HG03135 (cell line): Measurements from ENCODE around the gene CHPT1.
A peak's percentile ranks its signal among the peaks of the same experiment; 100 is the strongest.
"Not testable (repeated sequence)": the region's sequence is repeated elsewhere in the genome, so short reads cannot be mapped to it uniquely, and the experiment has no call there.

ENCODE experiments used
- ATAC-seq: cut with Tn5 transposase; IDR thresholded peaks from one replicate; pipeline ENCODE4 v1.9.1; 2021; ENCODE audit warnings: mild to moderate bottlenecking, moderate library complexity; ENCODE audit not compliant: unreplicated experiment

Gene CHPT1

DNA sequence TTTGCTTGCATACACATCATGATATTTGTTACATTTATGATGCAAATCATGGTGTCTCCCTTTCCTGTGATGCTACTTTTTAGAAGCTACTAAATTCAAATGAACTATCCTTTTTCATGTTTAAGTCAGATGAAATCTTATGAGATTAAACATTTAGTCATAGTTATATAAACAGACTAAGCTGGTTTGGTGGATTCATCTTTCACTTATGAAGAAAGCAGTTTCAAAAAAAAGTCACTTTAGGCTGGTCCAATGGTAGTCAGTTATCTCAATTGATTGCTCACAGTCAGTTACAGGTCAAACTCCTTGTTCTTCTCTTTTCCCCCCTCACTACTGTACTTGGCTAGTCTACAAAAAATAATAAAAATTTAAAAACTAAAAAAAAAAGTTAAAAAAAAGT, 22.1 kb downstream of the CHPT1 start:
- no peak for ATAC-seq

DNA sequence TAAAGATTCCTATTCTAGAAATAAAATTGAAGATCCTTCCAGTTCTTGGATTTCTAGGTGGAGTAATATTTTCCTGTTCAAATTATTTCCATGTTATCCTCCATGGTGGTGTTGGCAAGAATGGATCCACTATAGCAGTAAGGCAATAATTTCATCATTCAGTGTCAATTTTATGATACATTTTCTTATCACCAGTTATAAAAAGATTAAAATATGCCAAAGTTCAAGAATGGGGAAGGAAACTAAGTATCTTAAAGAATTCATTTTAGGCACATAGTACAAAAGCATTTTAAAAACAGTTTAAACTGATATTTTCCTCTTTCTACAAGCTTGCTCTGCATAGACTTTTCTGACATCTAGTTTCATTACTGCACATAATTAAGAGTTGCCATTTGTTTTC, 22.7 kb downstream of the CHPT1 start:
- ATAC-seq, result no peak

DNA sequence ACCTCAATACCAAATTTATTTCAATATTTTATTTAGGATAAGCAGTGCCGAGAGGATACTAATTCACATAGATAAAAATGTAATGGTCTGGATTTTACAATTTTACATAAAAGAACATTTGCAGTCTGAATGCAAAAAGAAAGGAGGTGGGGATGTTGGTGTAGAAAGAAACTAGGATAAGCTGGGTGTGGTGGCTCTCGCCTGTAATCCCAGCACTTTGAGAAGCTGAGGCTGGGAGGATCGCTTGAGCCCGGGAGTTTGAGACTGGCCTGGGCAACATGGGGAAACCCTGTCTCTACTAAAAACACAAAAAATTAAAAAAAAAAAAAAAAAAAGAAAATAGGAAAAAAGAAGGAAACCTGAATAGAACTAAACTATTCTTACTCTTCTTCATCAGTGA, 25.0 kb downstream of the CHPT1 start:
- no peak for ATAC-seq

DNA sequence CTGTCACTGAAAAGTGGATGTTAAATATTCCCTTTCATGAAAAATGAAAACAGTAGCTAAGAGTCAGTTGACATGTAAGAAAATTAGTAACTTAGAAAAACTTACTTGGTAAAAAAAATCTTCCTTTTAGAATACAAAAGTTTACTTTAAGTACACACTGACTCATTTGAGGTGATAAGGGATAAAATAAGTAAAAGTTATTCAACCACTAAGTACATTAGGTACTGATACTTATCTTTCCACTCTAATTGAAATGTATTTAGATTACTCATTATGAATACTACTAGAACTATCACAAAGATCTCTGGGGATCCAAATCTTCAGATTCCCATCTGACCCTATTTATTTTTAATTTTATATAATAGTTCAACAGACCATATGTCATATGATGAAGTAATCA, 29.7 kb downstream of the CHPT1 start:
- no peak for ATAC-seq

DNA sequence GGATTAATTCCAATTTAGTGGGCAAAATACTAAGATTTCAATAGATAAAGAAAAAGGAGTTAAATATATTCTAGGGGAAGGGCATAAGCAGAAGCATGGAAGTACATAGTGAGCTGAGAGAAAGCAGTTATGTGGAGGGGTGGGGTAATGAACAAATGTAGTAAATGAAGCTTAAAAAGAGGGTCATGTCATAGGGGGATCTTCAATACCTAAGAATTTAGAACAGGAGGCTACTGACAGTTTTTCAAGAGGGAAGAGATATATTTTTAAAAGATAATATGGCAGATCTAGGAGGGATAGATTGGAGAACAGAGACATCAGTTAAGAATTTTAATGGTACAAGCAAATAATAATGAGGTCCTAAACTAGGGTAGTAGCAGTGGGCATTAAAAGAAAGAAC, 32.4 kb downstream of the CHPT1 start:
- no peak for ATAC-seq

DNA sequence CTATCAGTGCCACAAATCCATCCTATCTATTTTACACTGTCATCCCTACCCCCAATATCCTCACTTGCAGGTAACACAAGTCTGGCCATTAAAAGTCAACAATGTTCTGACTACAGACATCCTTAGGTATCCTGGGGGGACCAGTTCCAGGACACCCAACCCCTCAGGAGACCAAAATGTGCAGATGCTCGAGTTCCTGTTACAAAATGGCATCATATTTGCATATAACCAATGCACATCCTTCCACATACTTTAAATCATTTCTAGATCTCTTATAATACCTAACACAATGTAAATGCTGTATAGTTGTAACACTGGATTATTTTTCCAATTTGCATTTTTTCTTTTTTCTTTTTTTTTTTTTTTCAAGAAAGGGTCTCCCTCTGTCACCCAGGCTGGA, 34.9 kb downstream of the CHPT1 start:
- ATAC-seq, result no peak

DNA sequence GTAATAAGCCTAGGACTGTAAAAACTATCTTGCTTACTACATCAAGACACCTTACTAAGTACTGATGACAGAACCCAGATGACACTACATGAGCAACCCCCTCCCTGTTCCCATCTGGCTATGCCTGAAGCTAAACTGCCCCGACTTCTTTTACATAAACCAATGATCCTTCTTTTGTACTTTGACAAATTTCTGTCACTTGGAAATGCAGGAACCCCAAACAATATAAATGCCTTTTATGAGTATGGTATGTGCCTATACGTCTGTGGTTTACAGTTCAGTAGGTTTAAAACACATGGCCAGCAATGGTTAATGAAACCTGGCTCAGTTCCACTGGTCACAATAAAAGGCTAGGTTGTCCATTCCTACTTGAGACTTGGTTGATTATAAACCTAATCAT, 35.7 kb downstream of the CHPT1 start:
- peak; percentile 74 for ATAC-seq

DNA sequence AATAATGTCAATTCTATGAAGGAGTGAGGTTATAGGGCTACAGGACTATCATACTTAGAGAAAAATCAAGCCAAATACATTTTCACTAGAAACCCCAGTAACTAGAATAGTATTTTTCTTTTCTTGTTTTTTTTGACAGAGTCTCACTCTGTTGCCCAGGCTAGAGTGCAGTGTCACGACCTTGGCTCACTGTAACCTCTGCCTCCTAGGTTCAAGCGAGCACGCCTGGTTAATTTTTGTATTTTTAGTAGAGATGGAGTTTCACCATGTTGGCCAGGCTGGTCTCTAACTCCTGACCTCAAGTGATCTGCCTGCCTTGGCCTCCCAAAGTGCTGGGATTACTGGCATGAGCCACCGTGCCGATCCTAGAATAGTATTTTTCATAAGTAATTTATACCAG, 37.0 kb downstream of the CHPT1 start:
- not testable (repeated sequence) for ATAC-seq

DNA sequence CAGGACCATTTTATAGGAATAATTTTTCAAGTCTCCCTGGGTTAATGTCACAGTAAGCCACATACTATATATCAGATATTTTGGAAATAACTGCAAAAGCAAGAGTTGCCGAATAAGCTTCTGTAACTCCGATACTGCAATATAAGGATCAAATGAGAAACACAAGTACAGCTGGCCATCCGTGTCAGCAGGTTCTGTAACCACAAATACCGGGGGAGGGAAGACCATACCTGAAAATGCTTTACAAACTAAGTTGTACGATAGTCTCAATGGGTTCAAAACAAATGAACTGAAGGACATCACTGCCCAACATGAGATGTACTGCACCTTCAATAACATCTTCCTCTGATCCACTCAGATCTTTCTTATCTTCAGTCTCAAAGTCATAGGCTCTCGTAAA, 40.0 kb downstream of the CHPT1 start:
- no peak for ATAC-seq

DNA sequence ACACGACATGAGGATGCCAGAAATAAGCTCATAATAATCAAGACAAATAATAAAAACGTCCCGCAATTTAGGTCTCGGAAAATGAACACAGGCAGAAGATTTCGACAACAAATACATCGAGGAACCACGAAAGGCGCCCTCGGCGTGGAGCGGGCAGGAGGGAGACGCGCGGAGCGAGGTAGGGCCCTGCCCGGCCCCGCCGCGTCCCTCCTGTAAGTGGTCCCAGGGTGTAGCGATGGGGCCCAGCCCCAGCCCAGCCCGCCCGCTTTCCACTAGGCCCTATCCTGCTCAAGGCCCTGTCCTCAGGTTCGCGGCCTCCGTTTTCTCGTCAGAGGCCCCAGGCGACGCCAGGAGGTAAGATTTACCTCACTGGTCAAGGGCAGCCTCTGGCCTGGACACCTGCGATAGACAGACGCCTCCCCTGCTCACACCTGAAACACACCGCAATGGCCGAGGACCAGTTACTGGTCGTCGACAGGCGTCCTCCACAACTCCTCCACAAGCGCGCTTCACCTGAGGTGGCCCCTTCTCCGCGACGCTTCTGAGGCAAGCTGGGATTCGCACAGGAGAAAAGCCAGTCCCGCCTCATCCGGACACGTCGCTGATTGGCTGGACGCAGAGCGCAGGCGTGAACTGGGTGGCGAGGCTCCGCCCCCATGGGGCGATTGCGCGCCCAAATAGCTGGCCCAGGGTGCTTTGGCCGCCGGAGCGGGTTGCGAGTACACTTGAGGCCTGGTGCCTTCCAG, 41.7 kb downstream of the CHPT1 start, which contains the start of gene SYCP3:
TSS of gene SYCP3 (minus strand) at position 543 of the 746 bp plus-strand sequence. CDS start 1,527 bp downstream, outside the sequence.
- ATAC-seq, result no peak

DNA sequence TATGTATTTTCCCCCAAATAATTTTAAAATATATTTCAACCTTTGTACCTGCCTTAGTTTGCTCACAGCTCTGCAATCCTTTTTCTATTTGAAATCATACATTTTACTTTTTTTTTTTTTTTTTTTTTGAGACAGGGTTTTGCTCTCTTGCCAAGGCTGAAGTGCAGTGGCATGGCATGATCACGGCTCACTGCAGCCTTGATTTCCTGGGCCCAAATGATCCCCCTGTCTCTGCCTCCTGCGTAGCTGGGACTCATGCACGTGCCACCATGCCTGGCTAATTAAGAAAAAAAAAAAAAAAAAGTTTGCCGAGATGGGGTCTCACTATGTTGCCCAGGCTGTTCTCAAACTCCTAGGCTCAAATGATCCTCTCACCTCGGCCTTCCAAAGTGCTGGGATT, 43.1 kb downstream of the CHPT1 start:
- no peak for ATAC-seq

DNA sequence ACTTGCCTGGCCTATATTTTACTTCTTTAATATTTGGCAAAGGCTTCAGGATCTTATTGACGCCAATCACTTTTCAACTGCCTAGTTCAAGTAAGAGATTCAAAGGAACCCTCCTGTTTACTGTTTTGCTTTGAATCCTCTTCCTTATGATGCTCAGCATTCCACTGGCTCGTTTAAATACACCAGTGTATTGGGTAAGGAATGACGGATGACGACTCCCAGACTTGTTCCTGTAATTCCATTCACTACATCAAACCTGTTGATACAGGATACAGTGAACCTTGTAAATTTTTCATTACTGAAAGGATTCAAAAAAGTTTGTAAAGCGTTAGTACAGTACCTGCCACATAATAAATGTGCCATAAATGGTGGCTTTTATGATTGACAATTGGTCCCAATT, 43.5 kb downstream of the CHPT1 start:
- no peak for ATAC-seq

DNA sequence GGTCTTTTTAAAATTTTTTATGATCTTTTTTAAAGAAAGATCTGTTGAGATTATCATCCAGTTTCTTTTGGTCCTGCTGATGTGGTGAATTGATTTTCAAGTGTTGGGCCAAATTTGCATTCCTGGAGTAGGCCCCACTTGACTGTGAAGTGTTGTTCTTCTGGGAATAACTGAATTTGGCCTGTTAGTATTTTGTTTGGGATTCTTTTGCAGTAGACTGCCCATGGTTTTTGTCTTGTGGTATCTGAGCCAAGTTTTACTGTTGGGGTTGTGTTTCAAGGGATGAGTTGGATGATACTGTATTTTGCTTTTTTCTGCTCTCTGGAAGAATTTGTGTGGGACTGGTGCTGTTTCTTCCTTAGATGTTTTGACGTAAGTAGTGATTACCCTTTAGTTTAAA, 45.8 kb downstream of the CHPT1 start:
- ATAC-seq, result no peak

DNA sequence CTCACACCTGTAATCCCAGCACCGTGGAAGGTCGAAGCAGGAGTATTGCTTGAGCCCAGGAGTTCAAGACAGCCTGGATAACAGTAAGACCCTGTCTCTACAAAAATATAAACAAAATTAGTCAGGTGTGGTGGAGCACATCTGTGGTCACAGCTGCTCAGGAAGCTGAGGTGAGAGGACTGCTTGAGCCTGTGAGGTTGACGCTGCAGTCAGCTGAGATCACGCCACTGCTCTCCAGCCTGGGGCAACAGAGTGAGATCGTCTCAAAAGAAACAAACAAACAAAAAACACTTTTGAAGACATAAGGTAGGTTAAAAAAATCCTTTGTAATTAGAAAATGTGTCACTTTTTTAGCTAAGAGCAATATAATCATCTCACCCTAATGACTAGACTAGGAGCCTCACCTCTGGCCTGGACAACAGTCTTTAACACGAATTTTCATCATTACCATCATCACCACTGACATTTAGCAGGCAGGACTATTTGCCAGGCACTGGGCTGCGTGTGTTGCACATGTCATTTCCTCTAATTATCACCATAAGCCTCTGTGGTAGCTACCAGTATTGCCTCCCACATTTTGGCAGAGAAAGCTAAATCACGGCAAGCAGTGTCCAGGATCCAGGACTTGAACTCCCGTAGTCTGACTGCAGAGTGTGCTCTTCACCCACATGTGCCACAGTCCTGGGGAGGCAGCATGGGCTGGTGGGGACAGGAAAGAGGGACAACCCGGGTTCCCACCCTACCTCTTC, 46.5 kb downstream of the CHPT1 start:
- peak; percentile 97 for ATAC-seq

DNA sequence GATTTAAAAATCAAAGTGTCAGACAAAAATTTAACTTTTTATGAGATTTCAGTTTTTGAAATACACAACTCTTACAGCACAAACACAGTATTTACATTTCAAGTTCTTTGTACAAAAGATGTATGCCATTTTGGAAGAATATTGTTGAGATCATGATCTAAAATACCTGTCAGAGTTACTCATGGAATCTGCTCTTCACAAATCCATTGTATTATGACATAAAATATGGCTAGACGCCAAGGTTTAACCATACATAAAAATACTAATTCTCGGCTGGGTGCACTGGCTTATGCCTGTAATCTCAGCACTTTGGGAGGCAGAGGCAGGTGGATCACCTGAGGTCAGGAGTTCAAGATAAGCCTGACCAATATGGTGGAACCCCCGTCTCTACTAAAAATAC, 48.0 kb downstream of the CHPT1 start:
- ATAC-seq, result no peak

DNA sequence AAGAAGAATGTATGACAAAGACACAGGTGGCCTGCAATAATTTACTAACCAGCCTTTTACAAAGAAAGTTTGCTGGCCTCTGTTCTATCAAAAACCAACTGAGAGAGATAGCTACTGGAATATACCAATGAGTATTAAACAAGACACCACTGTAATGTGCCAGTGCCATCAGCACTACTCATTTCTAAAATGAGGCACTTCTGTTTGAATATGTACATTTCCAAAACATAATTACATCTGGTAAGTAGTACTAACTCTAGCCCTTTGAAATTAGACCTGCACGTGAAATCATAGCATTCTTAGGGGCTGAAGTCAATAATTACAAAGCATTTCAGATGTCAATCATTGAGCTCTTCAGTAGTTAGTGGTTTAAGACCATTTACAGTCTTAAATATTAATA, 48.8 kb downstream of the CHPT1 start:
- no peak for ATAC-seq

DNA sequence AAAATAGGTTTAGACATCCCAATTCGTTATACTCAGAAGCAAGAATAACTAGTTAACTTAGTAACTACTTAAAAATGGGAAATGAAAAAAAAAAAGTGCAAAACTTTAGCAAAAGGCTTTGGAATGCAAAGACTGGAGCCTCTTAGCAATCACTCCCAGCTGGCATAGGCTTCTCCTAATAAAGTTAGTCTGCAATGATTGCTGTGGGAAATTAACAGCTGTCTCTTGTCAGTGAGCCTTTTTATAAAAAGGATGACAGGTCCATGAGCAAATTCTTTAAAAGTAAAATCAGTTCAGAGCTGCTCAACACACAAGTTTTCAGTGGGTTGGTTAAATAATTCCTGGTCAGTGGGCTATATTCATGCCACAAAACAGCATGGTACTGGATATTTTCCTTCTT, 49.2 kb downstream of the CHPT1 start:
- no peak for ATAC-seq

DNA sequence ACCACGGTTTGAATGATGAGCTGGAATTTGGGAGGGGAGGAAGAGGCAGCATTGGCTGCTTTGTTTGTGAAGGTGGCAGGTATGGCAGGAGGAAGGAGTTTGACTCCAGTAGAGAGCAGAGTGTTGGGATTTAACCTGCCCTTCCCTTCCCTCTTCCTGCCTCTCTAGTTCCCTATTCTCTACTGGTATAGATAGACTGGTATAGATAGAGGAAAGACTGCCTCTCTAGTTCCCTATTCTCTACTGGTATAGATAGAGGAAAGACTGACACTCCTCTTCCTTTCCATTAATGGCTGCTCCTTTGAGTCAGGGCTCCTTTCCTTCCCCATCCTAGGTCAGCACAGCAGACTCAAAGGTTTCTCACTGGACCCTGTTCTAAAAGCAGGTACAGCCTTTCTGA, 50.3 kb downstream of the CHPT1 start:
- ATAC-seq, result no peak

DNA sequence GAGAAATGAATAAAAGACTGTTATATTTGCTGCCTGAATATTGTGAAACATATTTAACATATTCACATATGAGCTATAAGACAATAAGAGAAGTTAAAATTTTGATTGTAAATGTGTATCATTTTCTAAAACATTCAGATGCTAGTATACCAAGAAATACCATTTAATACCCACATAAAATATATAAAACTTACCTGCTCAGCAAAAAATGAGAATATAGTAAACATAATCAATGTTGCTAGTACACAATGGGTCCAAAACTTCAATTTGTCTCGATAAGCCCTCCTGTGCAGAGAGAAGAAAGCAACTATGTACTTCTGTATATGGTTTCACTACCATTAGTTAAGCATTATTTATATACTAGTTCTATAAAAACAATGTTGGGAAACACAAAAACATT, 51.5 kb downstream of the CHPT1 start:
- ATAC-seq, result no peak

DNA sequence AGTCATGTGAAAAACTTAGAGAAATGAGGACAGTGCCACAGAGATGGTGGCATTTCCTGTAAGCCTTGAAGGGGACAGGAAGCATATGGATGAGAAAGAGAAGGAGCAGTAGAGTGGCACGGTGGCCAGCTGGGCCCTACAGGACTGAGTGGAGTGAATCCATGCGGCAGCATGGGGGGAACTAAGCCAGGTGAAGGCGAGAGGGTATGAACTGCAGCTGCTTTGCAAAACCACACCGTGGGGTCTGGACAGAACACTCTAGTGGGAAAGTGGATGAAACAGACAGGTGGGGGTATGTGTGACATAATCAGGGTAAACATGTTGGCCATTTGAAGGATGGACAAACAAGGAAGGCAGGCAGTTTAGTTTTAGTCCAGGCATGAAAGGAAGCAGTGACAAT, 52.2 kb downstream of the CHPT1 start:
- no peak for ATAC-seq

DNA sequence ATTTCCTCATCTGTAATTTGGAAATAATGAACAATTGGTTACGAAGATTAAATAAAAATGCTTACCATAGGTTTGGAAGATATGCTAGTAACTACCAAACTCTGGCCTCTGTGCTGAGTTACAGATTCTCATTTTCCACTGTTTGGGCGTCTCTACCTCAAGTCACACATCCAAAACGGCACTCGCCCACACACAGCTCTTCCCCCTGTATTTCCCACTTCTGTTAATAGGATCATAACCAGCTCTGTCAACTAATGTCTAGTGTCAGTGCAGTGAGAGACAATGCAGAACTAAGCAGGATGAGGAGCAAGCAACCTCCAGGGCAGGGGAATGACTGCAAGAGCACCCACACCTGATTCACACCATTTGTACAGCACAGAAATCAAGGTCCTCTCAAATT, 52.7 kb downstream of the CHPT1 start:
- no peak for ATAC-seq

DNA sequence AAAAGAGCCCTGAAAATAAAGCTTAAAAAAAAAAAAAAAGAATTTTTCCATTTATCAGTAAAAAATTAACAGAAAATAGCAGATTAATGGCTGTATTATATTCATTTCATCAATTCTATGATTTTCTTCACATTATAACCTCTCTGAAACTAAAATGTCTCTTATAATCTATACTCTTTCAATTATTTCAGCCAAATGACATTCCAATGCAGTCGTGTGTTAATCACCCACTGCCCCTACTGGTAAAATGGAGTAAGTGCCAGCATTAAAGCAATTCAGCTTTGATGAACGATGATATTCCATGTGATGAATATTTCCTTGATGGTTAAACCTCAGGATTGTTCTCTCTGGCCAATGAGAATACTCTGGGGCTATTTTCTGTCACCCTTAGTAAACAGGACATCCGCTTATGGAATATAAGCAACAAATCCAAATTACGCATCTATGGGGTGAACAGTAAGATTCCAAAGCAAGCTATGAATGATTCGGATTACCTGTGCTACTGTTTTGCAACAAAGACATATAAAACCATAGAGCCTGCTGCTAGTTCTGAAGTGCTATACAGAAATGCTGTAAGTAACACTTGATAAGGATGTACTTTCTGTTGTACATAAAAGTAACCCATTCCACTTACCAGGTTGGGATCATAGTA, 62.1 kb downstream of the CHPT1 start:
- peak; percentile 65 for ATAC-seq
